IMR-90 (cell line): Measurements from ENCODE around the gene STIM1. TPM values are rescaled to one million over a fixed set of nuclear protein-coding genes. Genes with fewer than 3 reads are reported as not detected.

Experiments
- ATAC-seq: fragments of 200-7000 bp; cut with Tn5 transposase; 2 replicates; pipeline ENCODE4 v1.9.1; 2020; ENCODE audit warnings: low read depth, mild to moderate bottlenecking, moderate library complexity
- BruUV-seq: library from RNA; stranded (reverse); fragments of 400-500 nt; replicated peaks from 2 replicates; lab custom pipeline; 2021; lab: Mats Ljungman, UMichigan
- CTCF ChIA-PET: fragments of 300-600 bp; formaldehyde crosslinking; extraction: SDS; loops from one replicate; lab custom pipeline; 2021; ENCODE audit warnings: antibody characterized with exemption; lab: Yijun Ruan, JAX
- POLR2A ChIA-PET: fragments of 300-600 bp; sonication (Branson Sonifier 250); formaldehyde crosslinking; loops from one replicate; lab custom pipeline; 2022; ENCODE audit warnings: antibody characterized with exemption; ENCODE audit not compliant: unreplicated experiment; lab: Charles Lee
- DNase-seq: peaks from one replicate; pipeline ENCODE4 v3.0.0; 2013
- H2AFZ ChIP-seq: replicated peaks from 2 replicates; pipeline ENCODE3; 2013; ENCODE audit warnings: low read length, mild to moderate bottlenecking; ENCODE audit not compliant: poor library complexity
- H2AK5ac ChIP-seq: 2 replicates; pipeline ENCODE4 v1.6.1; 2013; ENCODE audit warnings: low read depth, low read length, inconsistent platforms
- H2AK9ac ChIP-seq: replicated peaks from 2 replicates; pipeline ENCODE3; 2013; ENCODE audit warnings: mild to moderate bottlenecking, low read depth, low read length, moderate library complexity; ENCODE audit not compliant: poor library complexity
- H2BK120ac ChIP-seq: 2 replicates; pipeline ENCODE4 v1.6.1; 2013; ENCODE audit warnings: low read depth, low read length, inconsistent platforms
- H2BK15ac ChIP-seq: 3 replicates; pipeline ENCODE4 v1.6.1; 2013; ENCODE audit warnings: low read depth, low read length, inconsistent platforms
- H2BK20ac ChIP-seq: 2 replicates; pipeline ENCODE4 v1.6.1; 2013; ENCODE audit warnings: low read depth, mild to moderate bottlenecking, inconsistent platforms, low read length, moderate library complexity
- H2BK5ac ChIP-seq: 2 replicates; pipeline ENCODE4 v1.6.1; 2013; ENCODE audit warnings: mild to moderate bottlenecking, low read depth, low read length, inconsistent platforms; ENCODE audit not compliant: poor library complexity, severe bottlenecking
- H3K14ac ChIP-seq: replicated peaks from 2 replicates; pipeline ENCODE4 v1.6.1; 2013; ENCODE audit warnings: low read depth, low read length, inconsistent platforms
- H3K18ac ChIP-seq: 2 replicates; pipeline ENCODE4 v1.6.1; 2013; ENCODE audit warnings: low read depth, low read length, control low read depth
- H3K23ac ChIP-seq: 2 replicates; pipeline ENCODE4 v1.6.1; 2013; ENCODE audit warnings: low read depth, low read length, inconsistent platforms
- H3K27ac ChIP-seq: 2 replicates; pipeline ENCODE4 v1.5.1; 2013; ENCODE audit warnings: mild to moderate bottlenecking, control low read depth, low read length; ENCODE audit not compliant: insufficient read depth
- H3K27me3 ChIP-seq: 2 replicates; pipeline ENCODE4 v1.6.1; 2013; ENCODE audit warnings: low read length; ENCODE audit not compliant: control insufficient read depth, insufficient read depth
- H3K36me3 ChIP-seq: 2 replicates; pipeline ENCODE4 v1.6.1; 2013; ENCODE audit warnings: low read length, mixed read lengths; ENCODE audit not compliant: control insufficient read depth, insufficient read depth
- H3K4ac ChIP-seq: 2 replicates; pipeline ENCODE4 v1.6.1; 2013; ENCODE audit warnings: low read depth, low read length, inconsistent platforms
- H3K4me1 ChIP-seq: 2 replicates; pipeline ENCODE4 v1.6.1; 2013; ENCODE audit warnings: low read length, mixed read lengths; ENCODE audit not compliant: control insufficient read depth, insufficient read depth
- H3K4me2 ChIP-seq: 2 replicates; pipeline ENCODE4 v1.6.1; 2013; ENCODE audit warnings: low read depth, mild to moderate bottlenecking, control low read depth, low read length, moderate library complexity
- H3K4me3 ChIP-seq: 2 replicates; pipeline ENCODE4 v1.5.1; 2013; ENCODE audit warnings: low read depth, mild to moderate bottlenecking, control low read depth, low read length, moderate library complexity; ENCODE audit not compliant: insufficient read depth
- H3K56ac ChIP-seq: 2 replicates; pipeline ENCODE4 v1.6.1; 2013; ENCODE audit warnings: low read length, inconsistent platforms; ENCODE audit not compliant: insufficient read depth; ENCODE audit errors: extremely low read depth
- H3K79me1 ChIP-seq, 2 experiments: 2 replicates each; pipeline ENCODE4 v1.6.1; 2013; ENCODE audit warnings: low read length in 2 of 2, inconsistent platforms in 1 of 2, low read depth in 1 of 2
- H3K9ac ChIP-seq: 2 replicates; pipeline ENCODE4 v1.6.1; 2013; ENCODE audit warnings: low read depth, low read length, control low read depth
- H3K9me1 ChIP-seq: 2 replicates; pipeline ENCODE4 v1.6.1; 2013; ENCODE audit warnings: low read length, inconsistent platforms; ENCODE audit not compliant: insufficient read depth
- H3K9me3 ChIP-seq: 2 replicates; pipeline ENCODE4 v1.6.1; 2013; ENCODE audit warnings: low read length; ENCODE audit not compliant: control insufficient read depth, insufficient read depth
- H4K20me1 ChIP-seq: 2 replicates; pipeline ENCODE4 v1.6.1; 2013; ENCODE audit warnings: low read length, inconsistent platforms; ENCODE audit not compliant: insufficient read depth
- H4K5ac ChIP-seq: 2 replicates; pipeline ENCODE4 v1.6.1; 2013; ENCODE audit warnings: mild to moderate bottlenecking, low read depth, low read length, control low read depth
- H4K8ac ChIP-seq, 2 experiments: 2 replicates each; pipeline ENCODE4 v1.6.1; 2013; ENCODE audit warnings: low read depth in 2 of 2, low read length in 2 of 2, control low read depth in 1 of 2, inconsistent platforms in 1 of 2
- H4K91ac ChIP-seq: 2 replicates; pipeline ENCODE4 v1.6.1; 2013; ENCODE audit warnings: low read depth, low read length, inconsistent platforms; ENCODE audit not compliant: insufficient read depth
- BHLHE40 ChIP-seq: fragments of 150-350 bp; IDR thresholded peaks from 2 replicates; pipeline ENCODE4 v1.6.1; 2016; ENCODE audit warnings: mild to moderate bottlenecking, low read depth, low read length
- CHD1 ChIP-seq: IDR thresholded peaks from 2 replicates; pipeline ENCODE4 v1.6.1; 2012; ENCODE audit warnings: low read depth, low read length, improper control_type of control experiment
- ELK1 ChIP-seq: fragments of 150-350 bp; IDR thresholded peaks from 2 replicates; pipeline ENCODE4 v1.6.1; 2016; ENCODE audit warnings: low read depth, mild to moderate bottlenecking, low read length, moderate library complexity, borderline replicate concordance
- MAFK ChIP-seq: IDR thresholded peaks from 2 replicates; pipeline ENCODE4 v1.6.1; 2012; ENCODE audit warnings: low read depth, low read length, improper control_type of control experiment
- POLR2A ChIP-seq: IDR thresholded peaks from 2 replicates; pipeline ENCODE4 v1.6.1; 2012; ENCODE audit warnings: mild to moderate bottlenecking, low read depth, low read length
- RAD21 ChIP-seq: IDR thresholded peaks from 2 replicates; pipeline ENCODE4 v1.6.1; 2012; ENCODE audit warnings: low read length, improper control_type of control experiment
- RFX5 ChIP-seq: IDR thresholded peaks from 2 replicates; pipeline ENCODE4 v1.8.0; 2012; ENCODE audit warnings: low read depth, mild to moderate bottlenecking, low read length, moderate library complexity
- WGBS, 2 experiments: methylation state at CpG; one replicate each; pipeline versions ENCODE4 v1.1.5 to v1.1.7; 2013; ENCODE audit warnings: missing lambda C conversion rate in 2 of 2; ENCODE audit not compliant: insufficient read length in 1 of 2; ENCODE audit errors: extremely low coverage in 2 of 2; 5-methylcytosine and 5-hydroxymethylcytosine counted together
- dilution Hi-C: fragments of 300-500 bp; cut with HindIII; formaldehyde crosslinking; loops from one replicate; pipeline ENCODE4 v1.14.3; 2018; ENCODE audit warnings: low sequenced_read_pairs; ENCODE audit not compliant: unreplicated experiment
- in situ Hi-C: fragments of 300-500 bp; cut with MboI; formaldehyde crosslinking; loops from 3 replicates; pipeline ENCODE4 v1.14.3; 2019; ENCODE audit warnings: low sequenced_read_pairs, inconsistent platforms, mixed read lengths
- intact Hi-C: fragments of 100-400 bp; cut with micrococcal nuclease; formaldehyde crosslinking; loops from 2 replicates; pipeline ENCODE4 v1.10.0; 2022
- polyA plus RNA-seq, 3 experiments: library from polyadenylated mRNA; depleted of rRNA; stranded (reverse); fragments of >200 nt; gene quantifications; 2 replicates each; pipeline ENCODE4 v1.2.3, GENCODE V29; 2012; ENCODE audit warnings: low replicate concordance in 1 of 3
- total RNA-seq: library from RNA; depleted of rRNA; stranded (reverse); fragments of >200 nt; gene quantifications from 2 replicates; pipeline ENCODE4 v1.2.3, GENCODE V29; 2012

Gene STIM1
- total and polyA plus RNA-seq, 2 of the 4 experiments (the other 2 are of a cell fraction), result 17.9 to 23.0 TPM

- intact Hi-C loops (no loop called here), in situ Hi-C loops (no loop called here), dilution Hi-C loops (no loop called here)
- Histone ChIP-seq H3K79me1 (peaks cover 5 to 12% of the 10 kb centered on the region in 2 experiments; a peak in 2 of 4 replicates), H3K4me2 (no peak overlapping the region), H3K4ac (no peak overlapping the region), H4K91ac (no peak overlapping the region), H4K8ac (no peak overlapping the region), H2AK5ac (no peak overlapping the region), H2AK9ac (no peak overlapping the region), H2BK15ac (no peak overlapping the region), H3K27me3 (no peaks in the 10 kb centered on the region), H3K9me3 (peaks cover 7% of the 10 kb centered on the region), H3K56ac (no peak overlapping the region), H2BK120ac (no peak overlapping the region), H3K9ac (no peak overlapping the region), H3K9me1 (0 out of 2 replicates have a peak, but pooled peaks cover 3% of the 10 kb centered on the region), H3K4me3 (no peak overlapping the region), H2AFZ (no peak overlapping the region), H3K27ac (no peak overlapping the region), H4K20me1 (no peaks in the 10 kb centered on the region), H3K18ac (no peak overlapping the region), H3K36me3 (no peaks in the 10 kb centered on the region), H3K4me1 (peaks cover 8% of the 10 kb centered on the region), H4K5ac (no peak overlapping the region), H2BK5ac (no peak overlapping the region), H3K23ac (no peak overlapping the region), H3K14ac (no peak overlapping the region), H2BK20ac (no peak overlapping the region)
- POLR2A ChIA-PET, result no interaction called here
- WGBS, 2 experiments, result no CpG with 5 or more reads among the region's 1 CpG
- CTCF ChIA-PET, result no interaction called here
- no TSS peak for BruUV-seq
- ATAC-seq (no peak), DNase-seq (no peak)
- TF ChIP-seq RFX5 (no peak), POLR2A (no peak), BHLHE40 (no peak), RAD21 (no peak), ELK1 (no peak), MAFK (no peak), CHD1 (no peak)
Observed at GRCh38 chr11:3995307-3995706, 139.8 kb downstream of the STIM1 start.
